Activated CD4-positive, alpha-beta T cell treated with anti-CD3 and anti-CD28 coated beads for 36 hours (primary cell): ENCODE data around the gene UBE2R2. TPM values are rescaled to one million over a fixed set of nuclear protein-coding genes. Genes with fewer than 3 reads are reported as not detected.
A peak's percentile ranks its signal among the peaks of the same experiment; 100 is the strongest.

Experiments
- ATAC-seq: fragments of 200-7000 bp; cut with Tn5 transposase; one replicate; pipeline ENCODE4 v1.10.0; 2021; ENCODE audit warnings: mild to moderate bottlenecking, moderate library complexity
- CTCF ChIA-PET: fragments of 350-600 bp; sonication (Branson Sonifier 250); formaldehyde crosslinking; loops from one replicate; lab custom pipeline; 2021; ENCODE audit warnings: antibody characterized with exemption; lab: Charles Lee
- POLR2A ChIA-PET: fragments of 350-600 bp; sonication (Branson Sonifier 250); formaldehyde crosslinking; loops from one replicate; lab custom pipeline; 2021; ENCODE audit warnings: antibody characterized with exemption, inconsistent platforms; lab: Charles Lee
- DNase-seq: peaks from one replicate; pipeline ENCODE4 v3.0.0-alpha.2; 2020
- H3K27ac Mint-ChIP-seq: one replicate; pipeline ENCODE4 v1.8.0; 2021; ENCODE audit warnings: mixed read lengths
- H3K27me3 Mint-ChIP-seq: one replicate; pipeline ENCODE4 v1.8.0; 2021; ENCODE audit warnings: mixed read lengths
- H3K36me3 Mint-ChIP-seq: one replicate; pipeline ENCODE4 v1.8.0; 2021; ENCODE audit warnings: low read depth, mixed read lengths
- H3K4me1 Mint-ChIP-seq: one replicate; pipeline ENCODE4 v1.8.0; 2021; ENCODE audit warnings: mixed read lengths
- H3K4me3 Mint-ChIP-seq: one replicate; pipeline ENCODE4 v1.8.0; 2021; ENCODE audit warnings: mild to moderate bottlenecking, moderate library complexity, mixed read lengths
- H3K9me3 Mint-ChIP-seq: one replicate; pipeline ENCODE4 v1.8.0; 2021; ENCODE audit warnings: low read depth, mixed read lengths
- intact Hi-C, 2 experiments: fragments of 100-400 bp; cut with DNase I in 1 of 2; cut with micrococcal nuclease in 1 of 2; formaldehyde crosslinking; loops; one replicate each; pipeline versions ENCODE4 v1.14.2 to v1.15.1; 2022 to 2024; cut with DNase I, micrococcal nuclease
- total RNA-seq, 2 experiments: library from RNA; stranded (reverse); gene quantifications; one replicate each; pipeline ENCODE4 v1.2.3, GENCODE V29; 2021

Gene UBE2R2
- total RNA-seq, 2 experiments from 2014 or later, result 47.7 to 49.5 TPM

DNA sequence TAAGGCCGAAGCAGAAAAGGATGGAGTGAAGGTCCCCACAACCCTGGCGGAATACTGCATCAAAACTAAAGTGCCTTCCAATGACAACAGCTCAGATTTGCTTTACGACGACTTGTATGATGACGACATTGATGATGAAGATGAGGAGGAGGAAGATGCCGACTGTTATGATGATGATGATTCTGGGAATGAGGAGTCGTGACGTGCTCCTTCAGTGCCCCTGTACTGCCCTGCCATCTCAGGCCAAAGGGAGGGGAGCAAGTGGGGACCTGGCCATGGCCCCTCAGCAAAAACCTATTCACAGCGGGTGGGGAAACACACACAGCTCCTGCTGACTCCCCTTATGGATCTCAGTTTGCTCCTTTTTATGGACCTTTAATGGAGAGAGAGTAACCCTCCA, 100.1 kb downstream of the UBE2R2 start:
- CTCF ChIA-PET, result interaction anchor here (0.8 kb wide), 1 partner anchor 103 kb away, joined by 3 read pairs; no protein-coding TSS in a partner anchor
- Mint-ChIP-seq H3K27me3 (no peaks in the 10 kb centered on the region), H3K4me1 (no peaks in the 10 kb centered on the region), H3K9me3 (no peaks in the 10 kb centered on the region), H3K27ac (peak overlapping the region; percentile 4), H3K4me3 (no peak overlapping the region), H3K36me3 (peaks cover 47% of the 10 kb centered on the region)
- DNase-seq (no peak), ATAC-seq (no peak)
- POLR2A ChIA-PET, result no interaction called here
- intact Hi-C loops, result no loop called here

DNA sequence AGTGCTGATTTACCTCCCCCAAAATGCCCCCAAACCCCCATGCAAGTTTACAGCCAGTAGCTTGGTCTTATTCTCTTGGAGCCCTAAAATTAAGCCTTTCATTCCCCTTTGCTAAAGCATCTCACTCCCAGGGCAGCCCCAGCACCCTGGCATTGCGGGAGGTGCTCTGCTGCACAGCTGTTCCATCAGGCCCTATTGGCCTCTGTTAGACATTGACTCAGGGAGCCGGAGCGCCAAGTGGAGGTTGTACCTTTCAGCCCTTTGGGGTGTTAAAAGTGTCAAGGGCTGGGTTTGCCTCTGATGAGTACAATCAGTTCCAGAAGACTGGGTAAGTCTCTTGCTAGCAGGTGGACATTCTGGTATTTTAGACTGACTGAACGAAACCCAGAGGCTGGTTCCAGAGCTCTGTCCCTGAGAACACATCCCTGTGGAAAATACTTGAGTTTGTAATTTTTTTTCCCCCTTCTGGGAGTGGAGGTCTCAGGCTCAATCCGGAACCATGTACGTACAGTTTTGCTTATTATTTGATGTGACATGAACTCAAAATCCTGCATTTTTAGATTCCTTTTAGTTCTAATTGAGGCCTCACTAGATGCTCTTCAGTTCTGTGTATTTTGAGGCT, 102.4 kb downstream of the UBE2R2 start:
- ATAC-seq (no peak), DNase-seq (no peak)
- H3K27me3 Mint-ChIP-seq, result no peaks in the 10 kb centered on the region
- CTCF ChIA-PET, result interaction anchor here (4.5 kb wide), 1 partner anchor 106 kb away, joined by 23 read pairs; no protein-coding TSS in a partner anchor
- no peak overlapping the region for H3K4me3 Mint-ChIP-seq
- no peaks in the 10 kb centered on the region for H3K4me1 Mint-ChIP-seq
- POLR2A ChIA-PET, result no interaction called here
- H3K36me3 Mint-ChIP-seq, result peaks cover 45% of the 10 kb centered on the region
- peak overlapping the region; percentile 6 for H3K27ac Mint-ChIP-seq
- intact Hi-C loops, result no loop called here
- no peaks in the 10 kb centered on the region for H3K9me3 Mint-ChIP-seq

DNA sequence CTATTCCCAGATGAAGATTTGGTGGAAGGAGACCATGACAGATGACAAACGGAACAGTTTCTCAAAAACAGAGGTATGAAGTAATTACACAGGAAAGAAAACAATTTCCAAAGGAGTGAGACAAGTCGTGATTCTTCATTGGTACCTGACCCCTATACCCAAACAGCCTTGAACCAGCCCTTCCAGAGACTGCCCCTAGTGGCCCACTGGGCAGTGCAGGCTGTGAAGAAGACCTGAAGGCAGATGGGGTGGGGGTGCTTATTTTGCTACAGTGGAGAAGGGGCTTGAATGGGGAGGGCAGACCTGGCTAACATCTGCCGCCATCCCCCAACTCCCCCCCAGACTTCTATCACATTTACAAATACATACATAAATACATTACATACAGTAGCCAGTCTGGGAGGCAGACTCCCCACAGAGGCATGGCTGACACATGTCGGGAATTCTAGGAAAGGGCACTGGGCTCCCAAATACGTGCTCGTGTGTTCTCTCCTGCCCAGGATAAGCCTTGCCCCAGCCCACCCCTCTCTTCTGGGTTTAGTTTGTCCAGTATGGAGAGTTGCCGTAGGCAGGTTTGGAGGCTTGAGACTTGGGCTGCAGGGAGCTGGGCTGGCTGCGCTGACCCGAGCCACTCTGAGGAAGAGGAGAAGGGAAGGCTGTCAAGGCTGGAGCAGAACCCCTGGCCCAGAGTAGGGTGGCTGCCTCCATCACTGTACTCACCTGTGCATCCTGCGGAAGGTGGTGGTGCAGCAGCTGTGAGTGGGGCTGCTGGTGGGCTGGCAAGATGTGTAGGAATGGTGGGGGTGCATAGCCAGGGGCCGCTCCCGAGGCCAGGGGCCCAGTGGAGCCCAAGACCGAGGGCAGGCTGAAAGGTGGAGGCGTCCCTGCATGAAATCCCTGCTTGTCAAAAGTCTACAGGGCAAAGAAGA, 105.3 kb downstream of the UBE2R2 start:
- Mint-ChIP-seq H3K4me3 (no peak overlapping the region), H3K36me3 (peaks cover 31% of the 10 kb centered on the region), H3K4me1 (no peaks in the 10 kb centered on the region), H3K27ac (no peak overlapping the region), H3K27me3 (no peaks in the 10 kb centered on the region), H3K9me3 (no peaks in the 10 kb centered on the region)
- ChIA-PET CTCF (interaction anchor here (0.7 to 4.5 kb wide), 6 partner anchors 8 to 109 kb away, joined by 3 to 23 read pairs (median 4); no protein-coding TSS in a partner anchor), POLR2A (no interaction called here)
- peak; percentile 49 for DNase-seq
- ATAC-seq, result peak; percentile 58
- intact Hi-C loops, result loop anchor here (5.0 kb wide), 2 partner anchors 105 to 110 kb away; partner anchors contain the start of gene UBE2R2 (in 1 of the 2)

DNA sequence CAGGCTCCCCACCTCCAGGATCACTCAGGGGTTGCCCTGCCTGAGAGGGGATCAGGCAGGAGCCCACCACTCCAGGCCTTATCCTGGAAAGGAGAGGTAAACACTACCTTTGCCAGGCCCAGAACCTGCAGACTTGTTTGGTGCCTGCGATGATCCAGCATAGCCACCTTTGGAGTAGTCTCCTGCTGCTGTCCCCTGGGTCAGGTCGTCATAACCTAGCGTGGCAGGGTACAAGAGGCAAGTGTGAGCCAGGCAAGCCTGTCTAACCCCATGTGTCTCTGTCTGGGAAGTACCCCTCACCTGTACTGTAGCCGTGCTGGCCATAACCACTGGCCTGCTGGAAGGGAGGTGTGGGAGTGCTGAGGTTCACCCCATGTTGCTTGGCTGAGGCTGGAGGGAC, 106.1 kb downstream of the UBE2R2 start:
- H3K4me1 Mint-ChIP-seq, result no peaks in the 10 kb centered on the region
- no peaks in the 10 kb centered on the region for H3K9me3 Mint-ChIP-seq
- no peak for ATAC-seq
- H3K27me3 Mint-ChIP-seq, result no peaks in the 10 kb centered on the region
- intact Hi-C loops, result loop anchor here (5.0 kb wide), 2 partner anchors 106 to 111 kb away; partner anchors contain the start of gene UBE2R2 (in 1 of the 2)
- CTCF ChIA-PET, result interaction anchor here (0.6 to 4.5 kb wide), 4 partner anchors 9 to 110 kb away, joined by 3 to 23 read pairs (median 4); no protein-coding TSS in a partner anchor
- DNase-seq, result no peak
- no peak overlapping the region for H3K27ac Mint-ChIP-seq
- POLR2A ChIA-PET, result no interaction called here
- no peak overlapping the region for H3K4me3 Mint-ChIP-seq
- H3K36me3 Mint-ChIP-seq, result peaks cover 30% of the 10 kb centered on the region

DNA sequence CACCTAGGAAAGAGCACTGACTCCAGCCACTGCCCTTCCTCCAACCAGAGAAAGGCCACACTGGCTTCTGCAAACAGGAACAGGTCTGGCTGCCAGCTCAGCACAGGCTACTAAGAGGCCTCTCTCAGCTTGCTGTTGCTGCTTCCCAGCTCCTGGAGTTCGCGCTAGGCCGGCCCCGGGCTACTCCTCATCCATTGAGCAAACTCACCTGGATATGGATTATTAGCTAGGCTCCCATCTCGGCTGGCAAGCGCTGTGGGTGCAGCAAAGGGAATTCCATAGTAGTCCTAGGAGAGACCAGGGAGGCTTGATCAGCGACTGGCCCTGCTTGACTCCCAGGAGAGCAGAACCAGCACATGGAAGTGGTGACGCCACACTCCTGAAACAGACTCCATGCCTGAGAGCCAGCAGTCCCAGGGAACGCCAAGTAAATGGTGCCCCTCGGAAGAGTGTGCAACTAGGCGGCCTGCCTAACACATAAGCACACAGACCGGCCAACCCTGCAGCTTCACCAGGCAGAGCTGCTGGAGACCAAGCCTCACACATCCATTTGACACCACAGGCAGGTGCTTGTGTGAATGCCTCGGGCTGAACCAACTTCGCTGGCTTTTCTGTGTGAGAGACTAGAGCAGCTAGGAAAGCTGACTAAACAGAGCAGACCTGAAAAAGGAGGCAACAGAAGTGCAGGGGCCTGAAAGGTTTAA, 107.2 kb downstream of the UBE2R2 start:
- no peak for ATAC-seq
- intact Hi-C loops, result loop anchor here (5.0 kb wide), 2 partner anchors 107 to 112 kb away; partner anchors contain the start of gene UBE2R2 (in 1 of the 2)
- Mint-ChIP-seq H3K27me3 (no peaks in the 10 kb centered on the region), H3K9me3 (no peaks in the 10 kb centered on the region), H3K27ac (peak overlapping the region; percentile 47), H3K4me1 (no peaks in the 10 kb centered on the region), H3K4me3 (no peak overlapping the region), H3K36me3 (peaks cover 27% of the 10 kb centered on the region)
- CTCF ChIA-PET, result interaction anchor here (0.7 to 3.3 kb wide), 8 partner anchors 13 to 480 kb away, joined by 3 to 14 read pairs (median 4); no protein-coding TSS in a partner anchor
- POLR2A ChIA-PET, result no interaction called here
- no peak for DNase-seq

DNA sequence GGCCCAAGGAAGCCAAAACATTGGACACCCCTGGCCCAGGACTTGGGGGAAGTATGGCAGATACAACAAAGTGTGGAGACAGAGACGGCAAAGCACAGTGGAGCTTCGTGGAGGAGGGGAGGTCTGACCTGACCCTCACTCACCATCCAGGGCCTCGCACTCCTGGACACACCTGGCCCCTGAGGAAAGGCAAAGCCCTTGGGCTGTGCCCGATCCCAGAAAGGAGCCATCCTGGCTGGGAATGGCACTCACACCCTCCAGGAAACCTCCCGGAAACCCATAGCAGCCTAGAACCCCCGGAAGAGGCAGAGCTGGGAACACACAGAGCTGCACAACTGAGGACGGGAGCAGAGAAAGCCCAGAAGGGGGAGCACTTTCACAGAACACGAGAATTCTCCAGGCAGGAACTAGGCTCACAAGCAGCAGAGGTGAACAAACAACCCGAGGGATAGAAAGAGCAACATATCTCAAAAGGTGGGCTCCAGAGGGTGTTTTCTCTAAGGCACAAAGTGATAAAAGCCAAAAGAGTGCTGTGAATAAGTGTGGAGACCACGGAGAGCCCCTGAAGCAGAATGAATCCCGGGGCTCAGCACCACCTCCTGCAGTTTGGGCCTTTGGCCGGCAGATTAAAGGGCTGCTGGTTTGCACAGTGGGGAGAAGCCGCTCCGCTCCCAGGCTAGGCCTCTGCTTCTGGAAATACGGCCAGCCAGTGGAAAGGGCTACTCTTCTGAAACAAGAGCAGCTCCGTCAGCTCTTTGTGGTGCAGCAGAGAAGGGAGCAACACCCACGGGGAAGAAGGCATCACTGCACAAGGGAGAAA, 108.2 kb downstream of the UBE2R2 start:
- ChIA-PET CTCF (interaction anchor here (0.5 to 3.3 kb wide), 11 partner anchors 11 to 479 kb away, joined by 3 to 14 read pairs (median 3); no protein-coding TSS in a partner anchor), POLR2A (no interaction called here)
- H3K4me1 Mint-ChIP-seq, result no peaks in the 10 kb centered on the region
- no peaks in the 10 kb centered on the region for H3K27me3 Mint-ChIP-seq
- intact Hi-C loops, result loop anchor here (1.0 to 5.0 kb wide), 3 partner anchors 108 to 149 kb away; partner anchors contain the start of gene UBE2R2 (in 1 of the 2)
- H3K27ac Mint-ChIP-seq, result no peak overlapping the region
- no peak overlapping the region for H3K4me3 Mint-ChIP-seq
- DNase-seq (peak; percentile 55), ATAC-seq (peak; percentile 45)
- peaks cover 26% of the 10 kb centered on the region for H3K36me3 Mint-ChIP-seq
- H3K9me3 Mint-ChIP-seq, result no peaks in the 10 kb centered on the region

DNA sequence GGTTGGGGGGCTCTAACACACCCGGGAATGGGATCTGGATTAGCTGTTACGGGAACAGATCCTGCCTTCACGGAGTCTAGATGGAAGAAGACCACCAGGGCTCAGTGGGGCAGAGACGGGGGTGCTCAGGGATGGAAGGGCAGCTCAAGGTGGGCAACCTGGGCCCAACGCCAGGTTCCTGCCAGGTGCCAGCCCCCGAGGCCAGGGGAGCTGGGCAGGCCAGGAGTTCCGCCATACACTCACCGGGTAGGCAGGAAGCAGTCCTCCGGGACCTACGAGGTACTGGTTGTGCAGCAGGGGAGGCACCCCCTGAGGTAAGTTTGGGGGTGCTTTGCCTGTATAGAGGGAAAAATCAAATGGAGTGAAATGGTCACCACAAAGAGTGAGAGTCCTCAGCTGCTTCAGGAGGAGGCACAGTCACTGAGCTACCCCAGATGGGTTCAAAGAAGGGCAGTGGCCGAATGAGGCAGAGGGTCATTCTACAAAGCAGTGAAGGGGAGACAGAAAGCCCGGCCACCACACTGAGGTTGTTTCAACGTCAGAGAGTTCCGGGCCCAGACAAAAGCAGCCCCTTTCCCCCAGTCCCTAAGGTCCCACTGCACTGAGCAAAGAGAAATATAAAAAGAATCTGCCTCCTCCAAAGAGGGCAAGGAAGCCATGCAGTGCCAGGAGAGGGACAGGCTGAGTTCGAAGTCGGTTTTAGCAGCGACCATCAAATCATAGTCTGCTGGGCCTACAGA, 110.0 kb downstream of the UBE2R2 start:
- Mint-ChIP-seq H3K4me3 (no peak overlapping the region), H3K27ac (no peak overlapping the region), H3K9me3 (no peaks in the 10 kb centered on the region), H3K27me3 (no peaks in the 10 kb centered on the region), H3K4me1 (no peaks in the 10 kb centered on the region), H3K36me3 (peaks cover 24% of the 10 kb centered on the region)
- intact Hi-C loops, result no loop called here
- no peak for ATAC-seq
- CTCF ChIA-PET, result interaction anchor here (0.6 to 3.3 kb wide), 2 partner anchors 114 to 1186 kb away, joined by 3 to 14 read pairs; no protein-coding TSS in a partner anchor
- POLR2A ChIA-PET, result interaction anchor here (0.6 kb wide), 1 partner anchor 108 kb away, joined by 3 read pairs; no protein-coding TSS in a partner anchor
- DNase-seq, result no peak

DNA sequence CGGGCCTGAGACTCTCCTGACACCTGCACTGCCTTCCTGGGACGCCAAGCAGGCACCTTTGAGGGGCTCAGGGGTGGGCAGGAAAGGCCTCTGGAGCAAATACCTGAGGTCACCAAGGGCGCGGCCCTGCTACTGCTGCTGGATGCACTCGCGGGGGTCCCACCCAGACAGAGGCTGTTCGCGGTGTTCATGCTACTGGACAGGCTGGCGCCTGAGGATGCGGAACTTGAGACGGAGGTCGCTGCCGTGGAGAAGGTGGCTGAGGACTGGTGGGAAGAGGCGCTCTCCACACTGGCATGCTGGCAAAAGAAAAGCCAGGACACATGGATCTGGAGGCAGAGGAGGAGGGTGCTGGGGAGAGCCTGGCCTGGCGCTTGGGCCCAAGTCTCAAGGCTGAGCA, 110.7 kb downstream of the UBE2R2 start:
- ChIA-PET POLR2A (no interaction called here), CTCF (no interaction called here)
- no peak for ATAC-seq
- DNase-seq, result no peak
- H3K36me3 Mint-ChIP-seq, result peaks cover 27% of the 10 kb centered on the region
- H3K9me3 Mint-ChIP-seq, result no peaks in the 10 kb centered on the region
- intact Hi-C loops, result no loop called here
- H3K4me3 Mint-ChIP-seq, result no peak overlapping the region
- H3K27me3 Mint-ChIP-seq, result no peaks in the 10 kb centered on the region
- no peaks in the 10 kb centered on the region for H3K4me1 Mint-ChIP-seq
- no peak overlapping the region for H3K27ac Mint-ChIP-seq

DNA sequence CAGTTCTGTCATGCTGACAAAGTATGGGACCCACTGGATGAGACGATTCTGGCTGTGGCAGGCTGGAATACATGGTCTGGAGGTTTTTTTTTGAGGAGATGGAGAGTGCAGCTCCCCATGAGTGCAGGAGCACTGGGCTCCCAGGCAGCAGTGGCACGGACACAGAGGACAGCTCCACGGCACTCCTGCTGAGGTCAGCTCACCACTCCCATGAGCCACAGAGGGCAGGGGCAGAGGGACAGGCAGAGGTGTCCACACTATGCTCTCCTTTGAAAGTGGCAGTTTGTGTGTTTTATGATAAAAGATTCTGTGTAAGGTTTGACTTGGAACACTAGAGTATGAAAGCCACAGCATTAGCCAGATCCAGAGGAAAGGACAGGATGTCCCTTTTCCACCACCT, 114.4 kb downstream of the UBE2R2 start:
- ATAC-seq (no peak), DNase-seq (no peak)
- ChIA-PET POLR2A (no interaction called here), CTCF (no interaction called here)
- no peak overlapping the region for H3K4me3 Mint-ChIP-seq
- no peaks in the 10 kb centered on the region for H3K27me3 Mint-ChIP-seq
- H3K27ac Mint-ChIP-seq, result no peak overlapping the region
- H3K36me3 Mint-ChIP-seq, result peaks cover 31% of the 10 kb centered on the region
- intact Hi-C loops, result no loop called here
- no peaks in the 10 kb centered on the region for H3K9me3 Mint-ChIP-seq
- H3K4me1 Mint-ChIP-seq, result no peaks in the 10 kb centered on the region
